RPMI7951 (cell line): ENCODE measurements around the gene KIF1A. TPM values are rescaled to one million over a fixed set of nuclear protein-coding genes. Genes with fewer than 3 reads are reported as not detected.

ENCODE experiments used
- DNase-seq: peaks from one replicate; pipeline ENCODE4 v3.0.0-alpha.2; 2012; ENCODE audit warnings: low read depth
- total RNA-seq: library from RNA; depleted of rRNA; stranded (reverse); fragments of >200 nt; shearing (Covaris generic); gene quantifications from 2 replicates; pipeline ENCODE4 v1.2.3, GENCODE V29; 2014

The KIF1A gene
- total RNA-seq, 1 experiment from 2014 or later = 0.36 TPM

DNA sequence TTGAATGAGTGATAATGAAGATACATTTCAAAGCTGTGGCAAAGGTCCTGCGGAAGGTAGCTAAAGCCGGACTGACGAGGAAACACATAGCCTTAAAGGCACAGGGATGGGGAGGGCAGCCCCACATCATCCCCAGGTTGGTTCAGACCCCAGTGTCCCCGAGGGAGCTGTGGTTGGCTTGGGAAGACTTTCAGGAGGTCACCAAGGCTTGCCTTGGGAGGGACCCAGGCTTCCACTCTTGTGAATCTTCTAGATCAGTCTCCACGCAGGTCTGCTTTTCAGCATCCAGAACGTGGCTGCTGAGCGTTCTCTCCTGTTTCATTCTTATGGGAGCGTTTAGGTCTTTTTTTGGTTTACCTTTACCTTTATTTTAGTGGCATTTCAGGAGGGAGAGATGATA is 16.8 kb downstream of the KIF1A start:
- DNase-seq = no peak

DNA sequence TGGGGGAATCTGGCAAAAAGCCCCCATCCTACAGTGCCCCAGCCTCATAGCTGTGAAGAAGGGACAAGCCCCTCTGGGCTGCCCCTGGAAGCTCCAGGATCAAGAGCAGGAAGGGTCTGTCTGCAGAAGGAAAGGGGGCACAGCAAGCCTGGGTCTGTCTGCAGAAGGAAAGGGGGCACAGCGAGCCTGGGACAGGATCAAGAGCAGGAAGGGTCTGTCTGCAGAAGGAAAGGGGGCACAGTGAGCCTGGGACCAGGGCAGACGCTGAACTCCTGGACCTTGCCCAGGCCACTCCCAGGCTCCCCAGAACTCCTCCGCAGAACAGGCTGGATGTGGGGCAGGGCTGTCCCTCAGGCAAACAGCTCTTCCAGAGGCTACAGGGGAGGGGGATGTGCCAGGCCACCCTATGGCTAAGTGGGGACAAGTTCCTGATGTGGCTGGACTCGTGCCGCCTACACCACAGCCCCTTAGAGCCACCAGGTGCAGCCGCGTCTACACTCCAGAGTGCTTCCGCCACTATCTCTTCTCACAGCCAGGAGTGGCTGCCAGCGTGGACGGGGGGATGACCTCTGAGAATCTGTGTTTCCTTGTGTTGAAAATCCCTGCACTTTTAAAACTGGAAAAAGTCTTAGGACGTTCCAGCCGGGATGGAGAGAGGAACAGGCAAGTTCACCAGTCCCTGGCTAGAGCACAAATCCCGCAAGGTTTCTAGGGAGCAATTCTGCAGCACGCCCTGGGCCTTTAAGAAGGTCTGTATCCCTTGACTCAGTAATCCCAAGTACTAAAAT is 20.8 kb downstream of the KIF1A start:
- no peak for DNase-seq

DNA sequence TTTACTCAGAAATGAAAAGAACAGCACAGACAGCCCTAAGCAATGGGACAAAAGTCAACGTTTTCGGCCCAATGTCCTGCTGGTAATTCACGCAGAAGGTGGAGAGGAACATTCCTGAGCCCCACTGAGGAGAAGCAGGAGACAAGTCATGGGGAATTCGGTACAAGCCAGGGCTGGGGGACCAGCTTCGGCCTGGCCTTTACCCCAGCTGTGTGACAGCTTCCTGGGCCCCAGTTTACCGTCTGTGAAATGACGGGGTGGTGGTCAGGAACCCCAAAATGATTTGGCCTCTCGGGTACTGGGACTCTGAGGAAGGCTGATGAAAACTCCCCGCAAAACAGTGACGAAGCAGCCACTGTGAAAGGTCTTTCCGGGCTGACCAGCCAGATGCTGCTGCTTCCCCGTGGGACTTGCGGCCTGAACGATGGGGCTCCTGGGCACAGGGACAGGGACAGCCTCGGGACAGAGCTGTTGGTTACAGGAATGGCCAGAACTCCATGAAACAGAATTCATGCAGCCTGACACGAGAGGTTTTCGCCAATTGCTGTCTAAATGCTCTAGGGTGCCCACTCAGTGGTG is 21.6 kb downstream of the KIF1A start:
- no peak for DNase-seq

DNA sequence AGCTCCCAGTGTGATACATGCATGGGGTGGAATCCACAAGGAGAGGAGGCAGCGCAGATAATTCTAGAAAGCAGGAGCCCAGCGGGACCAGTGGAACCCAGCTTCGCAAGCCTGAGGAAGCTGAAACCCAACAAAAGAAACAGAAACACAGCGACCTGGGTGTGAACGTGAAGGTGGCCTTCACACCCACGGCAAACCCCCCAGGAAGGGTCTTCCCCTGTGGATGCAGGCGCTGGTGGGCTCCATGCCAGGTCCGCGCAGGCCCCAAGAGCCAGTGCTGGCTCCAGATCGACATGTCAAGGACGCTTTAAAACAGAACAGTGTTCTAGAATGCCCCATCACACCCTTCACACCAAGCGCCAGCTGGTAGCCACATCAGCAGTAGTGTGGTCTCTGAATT is 22.1 kb downstream of the KIF1A start:
- DNase-seq = no peak

DNA sequence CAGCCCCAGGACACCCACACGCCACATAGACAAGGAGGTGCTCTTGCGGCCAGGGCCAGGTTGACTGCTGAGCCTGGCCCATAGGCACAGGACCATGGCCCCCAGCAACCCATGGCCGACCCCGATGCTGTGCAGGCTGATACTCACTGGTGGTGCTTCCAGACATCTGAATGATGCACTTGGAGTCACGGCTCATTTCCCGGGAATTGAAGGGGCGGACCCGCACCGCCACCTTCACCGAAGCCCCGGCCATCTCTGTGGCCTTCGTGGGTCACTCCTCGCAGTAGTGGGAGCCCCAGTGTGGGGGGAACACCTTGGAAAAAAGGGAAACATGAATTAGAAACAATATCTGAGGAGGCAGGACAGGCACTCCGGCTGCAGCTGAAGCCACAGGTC is 22.5 kb downstream of the KIF1A start:
- DNase-seq = no peak

DNA sequence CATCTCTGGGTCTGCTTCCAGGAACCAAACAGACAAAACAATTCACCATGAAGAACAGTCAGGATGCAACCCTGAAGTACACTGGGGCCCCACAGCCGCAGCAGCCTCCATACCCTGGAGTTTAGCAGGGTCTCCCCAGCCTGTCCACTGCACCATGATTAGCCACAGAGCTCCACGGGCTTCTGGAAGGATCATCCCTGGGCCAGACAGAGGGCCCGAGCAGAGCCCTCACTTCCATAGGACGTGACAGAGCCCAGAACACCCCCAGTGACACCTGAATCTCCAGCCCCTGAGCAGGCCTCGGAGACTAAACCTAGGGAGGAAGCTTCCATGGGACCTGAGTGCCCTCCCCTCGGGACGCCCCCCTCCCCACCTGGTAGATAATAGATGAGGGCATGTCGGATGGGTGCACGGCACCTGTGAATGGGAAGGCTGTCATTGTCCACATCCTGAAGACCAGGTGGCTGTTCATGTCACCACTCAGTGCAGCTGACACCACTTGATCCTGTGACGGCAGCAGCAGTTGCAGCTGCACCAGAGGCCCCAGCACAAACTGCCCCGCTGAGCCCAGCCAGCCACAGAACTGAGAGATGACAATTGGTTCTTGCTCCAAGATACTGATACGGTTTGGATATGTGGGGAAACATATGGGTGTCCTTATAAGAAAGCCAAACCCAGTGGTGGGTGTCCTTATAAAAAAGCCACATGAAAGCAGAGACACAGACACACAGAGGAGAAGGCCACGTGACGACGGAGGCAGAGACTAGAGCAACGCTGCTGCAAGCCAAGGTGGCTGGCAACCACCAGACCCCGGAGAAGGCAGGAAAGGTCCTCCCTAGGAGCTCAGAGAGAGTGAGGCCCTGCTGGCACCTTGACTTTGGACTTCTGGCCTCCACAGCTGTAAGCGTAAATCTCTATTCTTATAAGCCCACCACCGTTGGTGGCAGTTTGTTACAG is 23.2 kb downstream of the KIF1A start:
- DNase-seq = no peak

DNA sequence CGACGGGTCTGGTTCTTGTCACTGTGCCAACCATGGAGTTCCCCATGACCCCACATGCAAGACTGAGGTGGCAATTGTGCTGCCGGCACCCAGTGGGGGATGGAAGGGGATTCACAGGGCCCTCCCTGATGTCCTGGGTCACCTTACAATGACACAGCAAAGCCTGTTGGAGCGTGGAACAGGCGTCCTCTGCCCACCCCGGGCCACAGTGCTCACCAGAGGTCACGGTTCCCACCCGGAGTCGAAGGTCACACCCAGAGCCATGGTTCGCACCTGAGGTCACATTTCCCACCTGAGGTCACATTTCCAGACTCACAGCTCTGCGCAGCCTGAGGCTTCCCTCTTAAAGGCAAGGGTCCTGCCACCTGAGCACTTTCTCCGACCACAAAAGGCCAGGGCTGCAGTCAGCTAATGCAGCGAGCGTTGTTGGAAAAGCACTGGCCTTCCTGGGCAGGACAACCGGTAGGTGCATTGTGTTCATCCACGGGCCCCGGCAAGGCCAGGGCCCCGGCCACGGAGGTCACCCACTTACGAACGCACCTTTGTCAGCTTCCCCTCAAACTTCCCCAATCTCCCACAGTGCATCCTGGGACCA is 24.0 kb downstream of the KIF1A start:
- DNase-seq = no peak

DNA sequence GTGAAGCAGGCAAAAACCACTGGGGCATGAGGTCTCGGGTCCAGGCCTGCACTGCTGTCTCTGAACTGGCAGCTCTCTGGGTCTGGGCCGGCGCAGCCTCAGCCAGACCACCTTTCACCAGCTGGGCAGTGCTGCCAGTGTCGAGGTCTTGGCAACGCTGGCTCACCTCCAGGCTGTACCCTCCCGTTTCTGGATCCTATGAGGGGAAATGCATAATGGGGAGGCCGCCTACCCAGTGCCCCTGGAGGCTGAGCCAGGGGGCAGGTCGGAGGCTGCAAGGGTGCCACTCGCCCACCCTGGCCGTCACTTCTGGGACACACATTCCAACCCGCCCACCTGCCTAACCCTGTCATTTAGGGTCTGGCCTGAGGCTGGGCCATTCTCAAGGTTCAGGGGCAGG is 24.6 kb downstream of the KIF1A start:
- DNase-seq = no peak

DNA sequence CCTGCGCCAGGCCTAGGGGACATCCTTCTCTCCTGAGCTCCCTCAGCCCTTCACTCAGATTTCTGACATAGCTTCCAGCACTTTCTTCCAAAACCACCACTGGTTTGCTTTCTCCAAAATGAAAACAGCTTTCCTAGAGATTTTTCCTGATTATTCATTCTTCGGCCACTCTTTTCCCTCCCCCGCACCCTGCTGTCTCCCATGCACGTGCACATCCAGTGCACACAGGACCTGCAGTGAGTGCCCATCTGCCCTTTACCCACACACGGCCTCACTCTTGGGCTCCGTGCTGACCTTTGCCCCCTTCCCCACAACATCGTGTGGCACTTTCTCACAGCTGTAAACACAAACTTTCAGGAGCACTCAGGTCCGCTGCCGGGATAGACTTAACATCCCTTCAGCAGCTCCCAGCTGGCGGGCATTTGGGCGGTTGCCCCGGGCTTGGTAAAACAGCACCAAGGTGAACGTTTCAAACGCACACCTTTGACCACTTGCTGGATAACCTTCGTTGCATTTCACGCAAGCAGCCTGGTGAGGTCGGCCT is 25.8 kb downstream of the KIF1A start:
- no peak for DNase-seq

DNA sequence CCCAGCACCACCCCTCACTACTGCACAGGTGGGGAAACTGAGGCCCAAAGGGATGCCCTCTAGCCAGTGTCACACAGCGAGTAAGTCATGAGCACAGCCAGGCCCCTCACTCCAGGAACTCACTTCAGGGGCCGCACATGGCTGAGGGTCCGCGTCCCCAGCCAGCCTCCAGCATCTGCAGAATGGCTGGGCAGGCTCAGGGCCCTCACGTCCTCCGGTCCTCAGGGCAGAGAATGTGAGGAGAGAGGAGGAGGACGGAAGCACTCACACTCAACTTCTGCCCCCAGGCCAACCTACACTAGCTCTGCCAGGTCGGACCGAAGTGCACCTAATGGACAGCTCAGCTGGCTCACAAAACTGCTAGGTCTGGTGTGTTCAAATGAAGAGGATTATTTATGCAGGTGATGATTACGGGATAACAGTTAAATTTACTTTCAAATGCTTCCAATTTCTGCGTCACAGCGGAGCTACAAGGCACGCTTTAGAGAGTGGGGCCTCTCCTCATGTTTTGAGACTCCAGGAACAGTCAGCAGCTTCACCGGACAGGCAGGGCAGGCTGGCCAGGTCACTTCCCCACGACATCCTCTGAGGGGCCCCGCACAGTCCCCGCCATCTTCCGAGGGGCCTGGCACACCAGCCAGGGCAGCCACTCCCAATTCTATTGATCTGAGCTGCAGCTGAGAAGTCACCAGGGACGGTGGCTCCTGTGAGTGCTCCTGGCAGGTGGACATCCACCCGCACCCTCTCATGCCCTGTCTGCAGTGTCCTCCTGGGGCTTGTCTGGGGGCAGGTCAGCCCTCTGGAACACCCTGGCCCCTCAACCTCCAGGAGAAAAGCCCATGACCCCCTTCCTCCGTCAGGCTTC is 26.5 kb downstream of the KIF1A start:
- DNase-seq = no peak

DNA sequence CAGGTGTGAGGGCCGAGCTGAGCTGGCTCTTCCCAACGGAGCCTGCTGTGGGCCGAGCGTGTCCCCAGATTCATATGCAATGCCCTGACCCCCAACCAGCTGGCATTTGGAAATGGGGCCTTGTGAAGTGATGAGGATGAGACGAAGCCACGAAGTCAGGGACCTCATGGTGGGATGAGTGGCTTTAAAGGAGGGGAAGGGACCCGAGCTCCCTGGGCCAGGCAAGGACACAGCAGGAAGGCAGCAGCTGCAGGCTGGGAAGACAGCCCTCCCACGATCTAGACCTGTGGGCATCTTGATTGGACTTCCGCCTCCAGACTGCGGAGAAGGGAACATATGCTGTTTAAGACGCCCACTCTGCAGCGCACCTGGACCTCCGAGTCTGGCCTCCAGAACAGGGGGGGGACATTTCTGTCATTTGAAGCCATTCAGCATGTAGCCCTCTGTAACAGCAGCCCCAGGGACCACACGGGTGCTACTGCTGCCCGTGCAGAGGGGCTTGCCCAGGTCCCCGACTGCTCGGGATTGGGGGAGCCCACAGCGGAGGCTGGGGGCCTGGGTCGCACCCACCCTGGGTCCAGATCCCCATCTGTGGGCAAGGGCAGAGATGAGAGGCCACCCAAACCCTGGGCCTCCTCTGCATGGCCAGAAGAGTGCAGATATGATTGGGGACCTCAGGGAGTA is 27.2 kb downstream of the KIF1A start:
- no peak for DNase-seq

DNA sequence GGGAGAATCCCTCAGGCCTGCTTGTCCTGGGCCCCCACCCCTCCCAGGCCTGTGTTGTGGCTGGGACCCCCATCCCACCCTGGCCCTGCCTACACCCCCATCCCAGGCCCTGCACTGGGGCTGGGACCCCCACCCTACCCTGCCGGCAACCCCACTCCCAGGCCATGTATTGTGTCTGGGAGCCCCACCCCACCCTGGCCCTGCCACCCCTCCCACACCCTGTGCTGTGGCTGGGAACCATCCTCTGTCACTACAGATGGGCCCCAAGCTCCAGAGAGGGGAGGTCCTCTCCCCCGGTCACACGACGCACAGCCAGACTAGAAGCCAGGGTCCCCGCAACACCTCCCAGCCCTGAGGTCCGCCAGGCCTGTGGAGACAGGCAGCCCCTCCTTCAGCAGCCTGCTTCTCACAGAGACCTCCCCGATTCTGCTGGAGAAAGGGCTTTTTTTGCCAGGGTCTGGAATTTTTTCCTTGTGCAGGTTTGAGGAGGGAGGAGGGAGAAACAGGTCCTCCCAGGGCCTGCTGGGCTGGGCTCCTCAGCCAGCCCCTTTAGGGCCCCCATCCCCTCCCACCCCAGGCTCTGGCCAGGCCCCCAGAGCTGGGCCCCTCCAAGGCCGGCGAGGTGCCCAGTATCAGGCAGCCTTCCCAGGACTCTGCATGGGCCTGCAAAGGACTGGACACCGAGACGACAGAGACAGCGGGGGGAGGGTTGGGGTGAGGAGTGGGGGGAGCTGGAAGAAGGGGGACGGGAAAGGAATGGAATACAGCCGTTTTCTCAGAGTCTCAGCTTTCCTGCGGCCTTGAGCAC is 28.0 kb downstream of the KIF1A start:
- DNase-seq = no peak

DNA sequence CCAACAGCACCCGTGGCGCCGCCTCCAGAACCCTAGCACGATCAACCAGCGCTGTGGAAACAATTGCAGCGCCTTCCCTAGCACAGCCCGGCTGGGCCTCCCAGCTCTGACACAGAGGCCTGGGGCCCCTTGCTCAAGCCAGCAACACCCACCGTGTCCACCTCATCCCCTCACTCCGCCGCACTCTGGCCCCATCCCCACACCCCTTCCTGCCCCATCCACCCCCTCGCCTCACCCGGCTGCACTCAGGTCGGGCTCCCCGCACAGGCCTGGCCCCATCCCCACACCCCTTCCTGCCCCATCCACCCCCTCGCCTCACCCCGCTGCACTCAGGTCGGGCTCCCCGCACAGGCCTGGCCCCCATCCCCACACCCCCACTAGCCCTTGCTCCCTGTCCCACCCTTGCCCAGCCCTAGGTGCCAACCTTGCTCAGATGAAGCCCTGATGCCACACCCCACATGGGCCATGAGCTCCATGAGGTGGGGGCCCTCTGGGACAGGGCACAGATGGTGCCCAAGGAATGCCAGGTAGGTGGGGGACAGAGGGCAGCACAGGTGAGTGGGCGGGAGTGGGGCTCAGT is 28.7 kb downstream of the KIF1A start:
- DNase-seq = no peak

DNA sequence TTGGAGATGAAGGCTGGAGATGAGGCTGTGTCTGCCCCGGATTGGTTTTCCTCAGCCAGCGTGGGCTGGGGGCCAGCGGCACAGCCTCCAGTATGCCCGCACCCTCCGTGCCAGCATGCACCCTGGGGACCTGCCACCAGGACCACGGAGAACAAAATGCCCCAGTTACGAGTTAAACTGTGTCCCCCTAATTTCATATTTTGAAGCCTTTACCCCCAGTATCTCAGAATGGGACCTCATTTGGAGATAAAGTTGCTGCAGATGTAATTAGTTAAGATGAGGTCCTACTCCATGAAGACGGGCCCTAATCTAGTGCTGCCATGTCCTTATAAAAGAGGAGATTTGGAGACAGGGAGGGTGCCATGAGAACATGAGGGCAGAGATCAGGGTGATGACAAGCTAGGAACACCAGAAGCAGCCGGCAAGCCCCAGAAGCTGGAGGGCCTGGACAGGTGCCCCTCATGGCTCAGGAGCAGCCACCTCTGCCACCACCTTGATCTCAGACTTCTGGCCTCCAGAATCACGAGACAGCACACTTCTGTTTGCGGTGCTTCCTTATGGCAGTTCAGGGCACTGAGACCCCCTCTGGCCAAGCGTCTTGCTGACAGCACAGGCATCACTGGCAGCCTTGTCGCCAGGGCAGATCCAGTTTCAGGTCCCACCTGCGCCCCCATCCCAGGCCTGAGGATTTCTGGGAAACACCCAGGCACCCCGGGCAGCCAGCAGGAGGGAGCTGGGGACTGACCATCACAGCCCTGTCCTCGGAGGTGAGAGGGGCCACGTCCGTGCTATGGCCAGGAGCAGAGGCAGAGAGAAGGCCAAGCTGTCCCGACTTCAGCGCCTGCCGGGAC is 29.4 kb downstream of the KIF1A start:
- DNase-seq = no peak

DNA sequence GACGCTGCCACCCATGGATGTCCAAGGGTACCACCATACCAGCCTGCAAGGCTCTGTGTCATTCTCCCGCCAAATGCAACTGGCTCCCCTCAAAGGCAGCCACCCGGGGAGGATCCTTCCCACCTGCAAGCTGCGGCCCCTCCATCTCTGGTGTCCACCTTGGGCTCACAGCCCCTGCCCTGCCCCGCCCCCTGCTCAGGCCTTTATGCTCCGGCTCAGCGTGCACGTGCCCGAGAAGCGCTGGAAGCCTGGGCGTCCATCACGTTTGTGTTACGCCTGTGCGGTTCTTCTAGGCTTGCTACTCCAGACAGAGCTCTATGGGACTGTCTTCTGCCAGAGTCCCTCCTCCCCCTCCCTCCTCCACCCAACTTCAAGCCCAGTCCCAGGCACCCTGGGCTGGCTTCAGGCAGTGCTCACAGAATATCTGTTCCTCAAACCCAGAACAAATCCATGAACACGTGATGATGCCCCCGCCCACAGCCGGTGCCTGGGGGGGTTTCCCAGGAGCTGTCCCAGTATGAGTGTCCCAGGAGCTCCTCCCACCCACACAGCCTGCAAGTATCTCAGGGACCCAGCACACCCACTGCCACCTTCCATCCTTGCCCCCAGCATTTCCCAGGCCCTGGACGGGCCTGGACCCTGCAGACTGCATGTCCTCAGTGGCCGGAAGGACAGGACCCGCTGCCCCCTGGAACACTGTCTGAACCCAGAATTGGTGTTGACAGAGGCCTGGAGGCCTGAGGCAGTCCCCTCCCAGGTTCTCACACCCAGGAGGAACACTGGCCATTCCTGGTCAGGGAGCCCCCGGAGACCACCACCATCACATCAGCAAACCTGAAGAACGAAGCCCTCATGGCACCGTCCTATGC is 30.3 kb downstream of the KIF1A start:
- no peak for DNase-seq

DNA sequence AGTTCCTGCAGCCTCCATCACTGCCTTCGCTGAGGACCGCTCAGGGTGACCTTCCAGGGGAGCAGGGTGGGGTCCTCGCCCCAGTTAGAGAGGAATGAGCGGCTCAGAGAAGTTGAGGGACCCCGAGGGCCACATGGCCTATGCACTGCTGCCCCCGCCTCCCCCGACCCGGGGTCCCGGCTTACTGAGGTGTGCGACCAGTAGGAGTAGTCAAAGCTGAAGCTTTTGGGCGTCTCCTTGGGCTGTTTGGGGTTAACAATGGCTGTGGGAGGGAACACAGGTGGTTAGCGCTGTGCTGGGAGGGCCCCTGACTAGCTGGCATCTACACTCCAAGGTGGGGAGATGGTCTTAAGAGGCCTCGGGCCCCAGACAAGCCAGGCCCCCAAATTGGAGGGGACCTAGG is 31.0 kb downstream of the KIF1A start:
- DNase-seq = no peak

DNA sequence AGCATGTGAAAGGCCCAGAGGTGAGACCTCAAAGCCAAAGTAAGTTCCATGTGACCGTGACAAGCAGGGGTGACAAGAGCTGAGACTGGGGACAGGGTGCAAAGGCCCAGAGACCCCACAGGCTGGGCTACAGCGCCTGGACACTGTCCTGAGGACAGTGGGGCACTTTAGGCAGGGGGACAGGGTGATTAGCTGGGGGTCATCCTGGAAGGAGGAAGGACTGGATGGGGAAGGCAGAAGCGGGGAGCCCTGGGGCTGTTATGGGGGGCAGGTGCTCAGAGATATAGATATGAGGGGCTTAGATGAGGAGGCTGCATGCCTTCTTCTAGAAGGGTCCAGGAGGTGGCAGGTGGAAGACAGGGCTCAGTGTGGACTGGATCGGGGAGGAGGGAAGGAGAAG is 31.5 kb downstream of the KIF1A start:
- no peak for DNase-seq
